ENCODE data around the gene COQ3.
"Not testable (repeated sequence)": the region's sequence is repeated elsewhere in the genome, so short reads cannot be mapped to it uniquely, and the experiment has no call there.

The COQ3 gene

DNA sequence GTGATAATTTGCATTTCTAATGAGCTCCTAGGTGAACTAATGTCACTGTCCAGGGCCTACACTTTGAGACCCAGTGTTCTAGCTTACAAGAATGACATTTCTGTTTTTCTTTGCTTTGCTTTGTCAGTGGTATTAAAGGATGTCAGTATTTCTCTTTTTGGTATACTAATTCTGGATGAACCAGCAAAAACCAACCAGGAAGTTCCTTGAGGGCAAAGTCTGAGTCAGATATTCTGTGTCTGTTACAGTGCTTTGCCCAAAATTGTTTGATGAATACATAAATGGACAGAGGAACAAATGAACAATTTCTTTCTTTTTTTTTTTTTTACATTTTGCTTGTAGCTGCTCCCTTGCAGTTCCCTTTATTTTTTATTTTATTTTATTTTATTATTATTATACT, 15.4 kb downstream of the COQ3 start:
- DNase-seq = no peak

DNA sequence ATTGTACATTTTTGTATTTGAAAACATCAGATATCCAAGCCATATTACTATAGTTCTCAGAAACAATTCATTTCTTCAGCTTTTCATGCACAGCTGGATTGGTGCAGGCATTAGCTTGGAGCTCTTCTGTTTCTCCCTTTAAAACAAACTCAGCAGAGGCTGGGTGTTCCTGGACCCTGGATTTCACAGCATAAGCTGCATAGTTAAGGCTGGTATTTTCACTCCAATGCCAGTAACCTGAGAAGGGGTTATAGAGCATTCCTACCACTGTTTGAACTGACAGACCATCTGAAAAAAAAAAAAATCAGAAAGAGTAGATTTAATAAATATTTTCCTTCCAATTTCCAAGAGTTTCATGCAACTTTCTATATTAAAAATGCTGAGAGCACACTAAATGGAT, 24.5 kb downstream of the COQ3 start:
- DNase-seq = no peak

DNA sequence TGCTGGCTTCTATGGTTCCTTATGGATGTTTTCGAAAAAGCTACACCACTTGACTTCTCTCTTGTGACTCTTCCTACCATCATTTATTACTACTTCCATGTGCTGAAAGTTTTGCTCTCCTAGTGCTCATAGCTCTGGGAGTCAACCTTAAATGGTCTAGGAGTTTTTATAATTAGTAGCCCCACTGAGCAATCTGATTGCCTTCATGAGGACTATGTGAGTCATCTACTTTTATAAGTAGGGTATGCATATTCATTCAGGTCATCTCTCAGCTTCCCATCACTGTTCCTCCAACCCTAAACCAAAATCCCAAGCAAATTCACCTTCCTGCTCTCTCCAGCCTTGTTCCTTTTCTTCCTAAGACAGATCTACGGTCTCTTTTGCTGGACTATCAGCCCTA, 27.1 kb downstream of the COQ3 start:
- DNase-seq = no peak

DNA sequence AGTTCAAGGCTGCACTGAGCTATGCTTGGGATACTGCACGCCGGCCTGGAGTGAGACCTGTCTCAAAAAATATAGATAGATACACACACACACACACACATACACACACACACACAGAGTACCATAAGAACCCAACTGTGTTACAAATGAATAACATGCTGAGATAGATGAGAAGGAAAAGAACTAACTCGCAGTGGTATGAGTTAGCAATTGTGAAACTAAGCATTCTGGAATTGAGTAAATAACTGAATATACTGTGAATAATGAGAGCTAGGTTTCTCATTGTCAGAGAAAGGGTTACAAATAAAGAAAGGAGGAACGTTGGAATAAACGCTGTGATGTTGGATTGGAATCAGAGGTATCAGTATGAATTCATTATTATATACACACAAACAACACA, 30.0 kb downstream of the COQ3 start:
- DNase-seq = no peak

DNA sequence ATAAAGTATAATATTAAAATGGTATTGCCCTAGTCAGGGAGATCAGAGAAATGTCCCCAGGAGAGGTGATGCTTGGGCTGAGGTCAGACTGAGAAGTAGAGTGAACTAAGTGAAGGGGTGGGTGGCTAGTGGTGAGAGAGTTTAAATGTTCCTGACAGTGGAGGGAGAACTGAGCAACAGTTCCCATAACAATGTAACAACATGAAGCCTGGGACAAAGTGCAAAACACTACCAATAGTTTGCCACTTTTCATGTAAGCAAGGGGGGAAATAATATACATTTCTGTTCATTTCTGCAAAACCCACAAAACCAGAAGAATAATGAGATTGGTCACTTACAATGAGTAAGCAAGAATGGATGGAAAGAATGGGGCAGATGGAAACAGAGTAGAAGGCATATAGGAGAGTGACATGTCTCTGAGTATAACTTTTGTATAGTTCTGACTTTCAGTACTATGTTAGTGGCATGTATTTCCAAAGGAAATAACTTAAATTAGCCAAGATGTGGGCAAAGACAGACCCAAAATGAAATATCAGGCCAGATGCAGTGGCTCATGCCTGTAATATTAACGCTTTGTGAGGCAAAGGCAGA, 31.2 kb downstream of the COQ3 start:
- no peak for DNase-seq

DNA sequence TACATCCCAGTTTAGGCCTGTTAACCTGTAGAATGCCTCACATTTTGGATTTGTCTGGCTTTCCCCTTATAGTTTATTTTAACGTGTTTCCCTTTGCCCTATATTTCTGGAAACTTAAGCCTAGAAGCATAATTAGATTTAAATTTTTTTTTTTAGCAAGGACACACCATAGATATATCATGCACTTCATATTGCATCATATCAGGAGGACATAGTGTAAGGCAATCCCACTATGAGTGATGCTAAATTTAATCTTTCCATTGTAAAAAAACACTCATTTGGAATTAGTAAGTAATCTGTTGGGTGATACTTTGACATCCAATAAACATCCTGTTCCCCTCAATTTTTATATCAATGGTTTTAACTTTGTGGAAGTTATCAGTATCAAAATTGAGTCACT, 34.2 kb downstream of the COQ3 start:
- DNase-seq = no peak

GRCh38 chr6:99356641-99357040, 37.4 kb downstream of the COQ3 start:
- no peak for DNase-seq

- DNase-seq = no peak
Measured at GRCh38 chr6:99354983-99355382, 39.0 kb downstream of the COQ3 start.

- no peak for DNase-seq
Measured at GRCh38 chr6:99353126-99353525, 40.9 kb downstream of the COQ3 start.

GRCh38 chr6:99350573-99350972, 43.4 kb downstream of the COQ3 start:
- DNase-seq = no peak

DNA sequence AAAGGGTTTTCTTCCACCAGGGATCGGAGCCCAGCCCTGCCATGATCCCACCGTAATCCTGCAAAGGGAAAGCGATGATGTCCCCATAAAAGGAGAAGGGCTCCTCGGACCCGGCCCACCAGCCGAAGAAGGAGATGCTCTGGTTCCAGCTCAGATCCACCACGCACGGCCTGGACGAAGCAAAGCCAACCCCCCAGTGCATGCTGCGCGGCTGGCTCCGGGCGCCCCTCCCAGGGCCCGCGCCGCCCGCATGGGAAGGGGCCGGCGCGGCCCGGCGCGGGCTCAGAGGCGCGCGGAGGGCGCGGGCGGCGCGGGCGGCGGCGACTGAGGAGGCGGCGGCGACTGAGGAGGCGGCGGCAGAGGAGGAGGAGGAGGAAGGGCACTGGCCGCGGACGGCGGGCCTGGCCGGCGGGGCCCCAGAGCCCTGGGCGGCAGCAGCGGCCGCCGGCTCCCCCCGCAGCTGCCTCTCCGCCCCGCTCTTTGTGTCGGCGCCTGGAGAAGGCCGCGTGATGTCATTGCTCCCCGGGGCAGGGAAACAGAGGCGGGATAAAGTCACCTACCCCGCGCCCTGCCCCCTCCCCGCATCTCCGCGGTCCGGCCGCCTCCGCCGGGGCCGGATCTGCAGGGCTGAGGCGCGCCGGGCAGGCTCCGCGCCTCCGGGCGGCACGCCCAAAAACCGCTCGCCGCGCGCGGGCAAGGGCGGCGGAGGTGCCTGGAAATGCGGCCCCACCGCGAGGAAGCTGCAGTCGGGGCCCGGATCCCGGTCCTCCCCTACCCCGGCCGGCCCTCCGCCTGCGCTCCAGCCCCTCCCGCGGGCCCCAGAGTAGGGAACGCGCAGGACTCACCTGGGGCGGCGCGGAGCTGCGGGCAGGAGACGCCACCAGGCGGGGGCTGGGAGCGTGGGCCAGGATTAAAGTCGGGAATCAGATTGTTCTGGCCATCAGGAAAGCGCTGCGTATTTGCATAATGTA, 44.5 kb downstream of the COQ3 start, which contains the start of gene FAXC:
Gene FAXC (minus strand): TSS at position 504 of the 971 bp plus-strand sequence. CDS start 302 bp downstream, at position 202.
- DNase-seq = no peak

DNA sequence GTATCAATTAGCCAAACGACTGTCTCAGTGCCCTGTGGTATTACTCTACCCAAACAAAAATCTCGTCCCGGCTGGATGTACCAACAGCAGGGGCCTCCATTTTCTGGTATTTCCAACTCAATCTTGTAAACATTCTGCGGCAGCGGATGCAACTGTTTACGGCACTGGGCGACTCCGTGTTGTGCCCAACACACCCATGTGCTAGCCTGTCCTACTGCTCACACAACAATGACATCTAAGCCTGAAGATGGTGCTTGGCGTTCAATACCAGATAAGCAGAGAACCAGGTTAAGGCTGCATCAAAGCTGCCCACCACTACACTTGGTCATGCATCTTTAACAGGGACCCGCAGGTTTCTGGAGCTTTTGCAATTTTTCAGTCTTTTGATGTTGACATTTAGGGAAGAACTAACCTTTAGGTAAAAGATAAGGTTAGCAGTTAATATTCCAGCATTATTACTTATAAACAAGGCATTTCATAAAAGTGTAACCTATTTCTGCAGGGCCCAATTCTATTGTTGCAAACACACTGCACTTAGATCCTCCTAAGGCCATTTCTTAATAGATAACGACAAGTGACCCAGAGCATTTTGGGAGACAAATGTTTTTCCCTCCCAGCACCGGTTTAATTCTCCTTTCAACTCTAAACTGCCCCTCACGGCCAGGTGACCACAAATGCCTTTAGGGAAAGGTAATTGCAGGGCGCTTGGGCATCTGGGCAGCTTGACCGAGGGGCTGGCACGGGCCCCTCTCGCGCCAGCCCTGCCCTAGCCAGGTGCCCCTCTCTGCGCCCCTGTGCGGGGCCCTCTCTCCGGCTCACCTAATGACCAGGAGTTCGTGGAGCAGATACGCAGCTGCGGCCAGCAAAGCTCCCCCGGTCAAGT, 45.5 kb downstream of the COQ3 start:
- no peak for DNase-seq

- no peak for DNase-seq
Measured at GRCh38 chr6:99347804-99348203, 46.2 kb downstream of the COQ3 start.

- DNase-seq = no peak
Measured at GRCh38 chr6:99346595-99346994, 47.4 kb downstream of the COQ3 start.

- DNase-seq = no peak
Measured at GRCh38 chr6:99345164-99345563, 48.8 kb downstream of the COQ3 start.

- no peak for DNase-seq
Measured at GRCh38 chr6:99344289-99344688, 49.7 kb downstream of the COQ3 start.

DNA sequence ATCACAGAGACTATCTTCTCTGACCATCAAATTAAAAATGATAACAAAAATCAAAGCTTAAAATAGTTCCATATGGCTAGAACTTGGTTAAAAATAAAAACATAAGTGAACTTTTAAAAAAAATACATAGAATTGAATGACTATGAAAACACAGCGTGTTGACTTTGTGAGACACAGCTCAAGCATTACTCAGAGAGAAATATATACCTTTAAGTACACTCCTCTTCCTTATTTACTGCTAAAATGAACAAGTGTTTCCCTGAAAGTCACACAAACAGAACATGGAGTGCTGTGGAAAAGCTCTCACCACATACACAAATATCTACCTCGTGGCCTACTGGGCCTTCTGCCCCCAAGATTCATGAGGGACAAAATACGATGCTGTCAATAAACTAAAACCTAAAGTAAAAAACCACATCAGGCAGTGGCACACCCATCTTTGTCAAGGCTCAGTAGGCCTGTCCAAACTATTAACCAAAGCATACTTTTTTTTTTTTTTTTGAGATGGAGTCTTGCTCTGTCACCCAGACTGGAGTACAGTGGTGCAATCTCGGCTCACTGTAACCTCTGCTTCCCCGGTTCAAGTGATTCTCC, 52.0 kb downstream of the COQ3 start:
- DNase-seq = no peak

DNA sequence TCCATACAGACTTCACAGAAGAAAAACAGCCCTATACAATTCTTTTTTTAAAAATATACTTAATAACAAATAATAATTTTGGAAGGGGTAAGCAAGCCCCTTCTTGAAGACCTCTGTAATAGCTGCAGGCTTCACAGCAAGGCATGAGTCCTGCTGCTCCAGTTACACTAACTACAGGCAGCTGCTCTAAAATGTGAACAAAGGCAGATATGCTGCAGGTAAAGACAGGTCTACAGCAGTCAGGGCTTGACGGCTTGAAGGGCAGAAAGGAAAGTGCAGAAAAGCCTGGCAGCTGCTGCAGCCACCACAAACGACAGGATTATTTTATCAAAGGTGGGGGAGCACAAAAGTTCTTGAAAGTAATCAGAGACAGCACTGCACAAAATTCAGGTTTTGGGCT, 55.8 kb downstream of the COQ3 start:
- no peak for DNase-seq

DNA sequence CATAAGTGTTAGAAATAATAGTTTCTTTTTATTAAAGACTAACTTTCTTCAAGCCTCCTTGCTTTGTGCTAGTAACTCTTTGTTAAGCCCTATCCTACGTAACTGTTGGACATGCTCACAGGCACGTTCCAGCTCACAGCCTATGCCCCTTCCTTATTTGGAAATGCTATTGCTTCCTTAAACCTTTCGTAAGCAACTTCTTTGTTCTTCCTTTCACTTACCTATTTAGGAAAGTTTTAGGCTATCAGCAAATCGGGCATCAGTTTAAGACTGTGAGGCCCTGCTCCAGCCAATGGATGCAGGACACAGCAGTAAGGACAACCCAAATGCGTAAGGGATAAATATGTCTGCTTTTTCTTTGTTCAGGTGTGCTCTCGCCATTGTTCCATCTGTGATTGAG, 58.7 kb downstream of the COQ3 start:
- not testable (repeated sequence) for DNase-seq

DNA sequence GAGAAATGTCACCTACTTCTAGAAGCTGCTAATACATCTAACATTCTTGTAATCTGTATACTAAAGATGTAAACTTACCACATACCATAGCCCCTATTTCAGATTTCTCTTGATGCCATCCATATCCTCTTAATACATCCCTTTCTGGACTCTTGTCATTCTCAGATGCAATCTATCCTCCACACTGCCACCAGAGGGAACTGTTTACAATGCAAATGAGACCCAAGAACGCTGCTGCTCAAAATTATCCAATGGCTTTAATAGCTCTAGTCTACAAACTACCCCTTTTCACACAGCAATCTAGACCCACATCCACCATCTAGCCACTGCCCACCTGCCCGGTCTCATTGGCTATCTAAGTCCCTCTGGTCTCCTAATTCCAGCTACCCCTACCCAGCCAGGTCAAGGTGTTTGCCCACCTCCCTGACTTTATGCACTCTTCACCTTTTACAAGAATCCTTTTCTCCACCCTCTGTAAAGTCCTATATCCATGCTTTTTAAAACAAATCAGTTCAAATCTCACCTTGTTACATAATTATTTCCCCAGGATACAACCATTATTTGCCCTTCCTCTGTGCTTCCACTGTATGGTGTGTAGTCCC, 59.4 kb downstream of the COQ3 start:
- DNase-seq = no peak

DNA sequence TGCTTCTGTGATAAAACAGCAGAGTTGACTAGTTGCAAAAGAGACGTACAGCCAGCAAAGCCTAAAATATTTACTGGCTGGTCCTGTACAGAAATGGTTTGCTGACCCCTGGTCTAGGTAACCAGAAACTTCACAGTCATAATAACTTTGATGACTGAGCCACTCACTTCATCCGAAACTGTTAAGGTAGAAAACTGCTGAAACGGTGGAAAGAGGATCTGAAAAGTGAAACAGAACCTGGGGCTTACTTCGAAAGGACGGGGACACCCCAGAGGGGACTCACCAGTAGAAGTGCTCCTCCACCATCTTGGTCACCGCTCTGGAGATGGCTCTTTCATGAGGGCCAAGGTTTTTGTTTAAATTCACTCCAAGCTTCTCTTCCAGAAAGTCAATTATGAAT, 60.9 kb downstream of the COQ3 start:
- no peak for DNase-seq

DNA sequence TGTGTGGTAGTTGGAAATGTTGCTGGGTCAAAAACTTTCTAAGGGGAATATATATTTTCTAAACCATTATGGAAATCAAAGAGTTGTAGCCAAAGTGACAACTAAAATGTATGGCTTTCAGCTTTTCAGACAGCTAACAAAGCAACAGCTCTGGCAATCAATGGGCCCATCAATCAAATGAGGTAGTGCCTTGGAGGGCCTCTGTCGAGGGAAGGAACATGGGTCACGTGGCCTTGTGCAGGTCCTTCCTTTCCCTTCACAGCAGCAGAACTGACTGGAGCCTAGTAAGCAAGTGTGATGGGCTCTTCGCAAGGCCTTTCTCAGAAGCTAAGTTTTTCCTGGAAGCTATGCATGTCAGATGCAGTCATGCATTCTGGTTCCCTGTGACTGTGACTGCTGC, 62.5 kb downstream of the COQ3 start:
- no peak for DNase-seq

- DNase-seq = peak; percentile 23
Measured at GRCh38 chr6:99330159-99330558, 63.8 kb downstream of the COQ3 start.
